ENCODE measurements around the gene SNAP47. TPM values are rescaled to one million over a fixed set of nuclear protein-coding genes. Genes with fewer than 3 reads are reported as not detected.

The SNAP47 gene
- total RNA-seq, 2 experiments from 2014 or later, result 24.1 to 30.5 TPM

- Mint-ChIP-seq H3K9me3 (peaks cover 13% of the 10 kb centered on the region), H3K27ac (no peak overlapping the region), H3K36me3 (no peaks in the 10 kb centered on the region), H3K4me3 (no peak overlapping the region), H3K4me1 (no peaks in the 10 kb centered on the region), H3K27me3 (no peaks in the 10 kb centered on the region)
- no peak for DNase-seq
Measured at GRCh38 chr1:227799756-227800155, 64.5 kb downstream of the SNAP47 start.

- no peak overlapping the region for H3K4me3 Mint-ChIP-seq
- no peak for DNase-seq
- no peaks in the 10 kb centered on the region for H3K27me3 Mint-ChIP-seq
- H3K9me3 Mint-ChIP-seq, result peaks cover 17% of the 10 kb centered on the region
- H3K4me1 Mint-ChIP-seq, result peaks cover 4% of the 10 kb centered on the region
- peaks cover 4% of the 10 kb centered on the region for H3K36me3 Mint-ChIP-seq
- no peak overlapping the region for H3K27ac Mint-ChIP-seq
Measured at GRCh38 chr1:227803933-227804332, 68.7 kb downstream of the SNAP47 start.

GRCh38 chr1:227805606-227806197 is 70.5 kb downstream of the SNAP47 start:
- Mint-ChIP-seq H3K36me3 (peaks cover 4% of the 10 kb centered on the region), H3K27ac (no peak overlapping the region), H3K4me1 (peaks cover 8% of the 10 kb centered on the region), H3K27me3 (no peaks in the 10 kb centered on the region), H3K9me3 (peaks cover 22% of the 10 kb centered on the region), H3K4me3 (no peak overlapping the region)
- no peak for DNase-seq

- H3K9me3 Mint-ChIP-seq, result peaks cover 28% of the 10 kb centered on the region
- peaks cover 4% of the 10 kb centered on the region for H3K36me3 Mint-ChIP-seq
- no peak overlapping the region for H3K4me3 Mint-ChIP-seq
- no peak overlapping the region for H3K27ac Mint-ChIP-seq
- no peaks in the 10 kb centered on the region for H3K27me3 Mint-ChIP-seq
- no peak for DNase-seq
- H3K4me1 Mint-ChIP-seq, result peaks cover 8% of the 10 kb centered on the region
Measured at GRCh38 chr1:227808566-227808965, 73.3 kb downstream of the SNAP47 start.

- Mint-ChIP-seq H3K4me3 (no peak overlapping the region), H3K27ac (no peak overlapping the region), H3K4me1 (peaks cover 8% of the 10 kb centered on the region)
Measured at GRCh38 chr1:227809026-227809425, 73.8 kb downstream of the SNAP47 start.

GRCh38 chr1:227813962-227814361 is 78.7 kb downstream of the SNAP47 start:
- Mint-ChIP-seq H3K36me3 (no peaks in the 10 kb centered on the region), H3K9me3 (peaks cover 23% of the 10 kb centered on the region), H3K4me1 (peaks cover 4% of the 10 kb centered on the region), H3K4me3 (no peak overlapping the region), H3K27me3 (no peaks in the 10 kb centered on the region), H3K27ac (no peak overlapping the region)
- DNase-seq, result no peak

More at GRCh38 chr1:227809026-227809425, 73.8 kb downstream of the SNAP47 start:
- Mint-ChIP-seq H3K36me3 (peaks cover 4% of the 10 kb centered on the region), H3K9me3 (peaks cover 30% of the 10 kb centered on the region), H3K27me3 (no peaks in the 10 kb centered on the region)
- no peak for DNase-seq

- Mint-ChIP-seq H3K36me3 (no peaks in the 10 kb centered on the region), H3K9me3 (peaks cover 19% of the 10 kb centered on the region), H3K4me1 (no peaks in the 10 kb centered on the region), H3K4me3 (no peak within 1 kb of the TSS), H3K27me3 (no peaks in the 10 kb centered on the region), H3K27ac (no peak within 1 kb of the TSS)
- no peak for DNase-seq
Measured at GRCh38 chr1:227815468-227816409, 80.5 kb downstream of the SNAP47 start, which contains the start of gene PRSS38. TSS of gene PRSS38 (plus strand) at chr1:227815675. CDS start at chr1:227815717, 42 bp downstream.

- Mint-ChIP-seq H3K4me3 (no peak overlapping the region), H3K27me3 (no peaks in the 10 kb centered on the region), H3K4me1 (no peaks in the 10 kb centered on the region), H3K27ac (no peak overlapping the region), H3K36me3 (no peaks in the 10 kb centered on the region), H3K9me3 (peaks cover 23% of the 10 kb centered on the region)
- no peak for DNase-seq
Measured at GRCh38 chr1:227816750-227817446, 81.7 kb downstream of the SNAP47 start.

GRCh38 chr1:227823537-227823936 is 88.3 kb downstream of the SNAP47 start:
- Mint-ChIP-seq H3K36me3 (no peaks in the 10 kb centered on the region), H3K27ac (no peak overlapping the region), H3K4me3 (no peak overlapping the region), H3K9me3 (peaks cover 16% of the 10 kb centered on the region), H3K27me3 (no peaks in the 10 kb centered on the region), H3K4me1 (peaks cover 14% of the 10 kb centered on the region)
- no peak for DNase-seq

GRCh38 chr1:227824204-227824603 is 89.0 kb downstream of the SNAP47 start:
- Mint-ChIP-seq H3K4me3 (no peak overlapping the region), H3K27me3 (no peaks in the 10 kb centered on the region), H3K4me1 (peaks cover 14% of the 10 kb centered on the region), H3K36me3 (no peaks in the 10 kb centered on the region), H3K27ac (no peak overlapping the region), H3K9me3 (peaks cover 17% of the 10 kb centered on the region)
- DNase-seq, result no peak

- H3K4me3 Mint-ChIP-seq, result no peak overlapping the region
- no peaks in the 10 kb centered on the region for H3K27me3 Mint-ChIP-seq
- peaks cover under 1% of the 10 kb centered on the region for H3K36me3 Mint-ChIP-seq
- peaks cover 14% of the 10 kb centered on the region for H3K4me1 Mint-ChIP-seq
- H3K9me3 Mint-ChIP-seq, result peaks cover 16% of the 10 kb centered on the region
- no peak for DNase-seq
- H3K27ac Mint-ChIP-seq, result no peak overlapping the region
Measured at GRCh38 chr1:227828786-227829185, 93.6 kb downstream of the SNAP47 start.

Other genes starting within 250 kb of the SNAP47 start
- gene ZNF678, start 171.9 kb upstream of the SNAP47 start, total RNA-seq, result 1 to 10 TPM; 5.5 to 5.6 TPM
- 10 to 100 TPM; 24.1 to 27.9 TPM for gene JMJD4, start 133 bp upstream of the SNAP47 start, total RNA-seq
- not detected for gene PRSS38, start 80.2 kb downstream of the SNAP47 start, total RNA-seq
- gene WNT9A, start 212.5 kb downstream of the SNAP47 start, total RNA-seq, result not detected